Smooth muscle cell (in vitro differentiated cells): ENCODE measurements around the gene ACSBG1. TPM values are rescaled to one million over a fixed set of nuclear protein-coding genes. Genes with fewer than 3 reads are reported as not detected.

Experiments used
- DNase-seq: peaks from one replicate; lab custom pipeline; 2025; ENCODE audit not compliant: unreplicated experiment; lab: John Stamatoyannopoulos, UW
- H2AFZ ChIP-seq: fragments of 200-600 bp; sonication (generic); 2 replicates; pipeline ENCODE4 v1.6.0; 2016; ENCODE audit warnings: antibody characterized with exemption, low read depth, mild to moderate bottlenecking
- H3F3A ChIP-seq: fragments of 200-600 bp; sonication (generic); 2 replicates; pipeline ENCODE4 v1.6.0; 2017; ENCODE audit warnings: antibody characterized with exemption, low read depth
- H3K27ac ChIP-seq: fragments of 200-600 bp; sonication (generic); 2 replicates; pipeline ENCODE4 v1.5.1; 2016; ENCODE audit warnings: low read depth, mild to moderate bottlenecking
- H3K27me3 ChIP-seq: fragments of 200-600 bp; sonication (generic); 2 replicates; pipeline ENCODE4 v1.6.1; 2016; ENCODE audit warnings: low read depth, mild to moderate bottlenecking
- H3K36me3 ChIP-seq: fragments of 200-600 bp; sonication (generic); 2 replicates; pipeline ENCODE4 v1.5.1; 2016; ENCODE audit warnings: low read depth
- H3K4me1 ChIP-seq: fragments of 200-600 bp; sonication (generic); 2 replicates; pipeline ENCODE4 v1.5.1; 2016; ENCODE audit warnings: low read depth
- H3K4me2 ChIP-seq: fragments of 200-600 bp; sonication (generic); 2 replicates; pipeline ENCODE4 v1.6.0; 2016; ENCODE audit warnings: mild to moderate bottlenecking
- H3K4me3 ChIP-seq: fragments of 200-600 bp; sonication (generic); 2 replicates; pipeline ENCODE4 v1.5.1; 2016; ENCODE audit warnings: mild to moderate bottlenecking
- H3K79me2 ChIP-seq: fragments of 200-600 bp; sonication (generic); 2 replicates; pipeline ENCODE4 v1.6.0; 2016; ENCODE audit warnings: low read depth, mild to moderate bottlenecking
- H3K9ac ChIP-seq: fragments of 200-600 bp; sonication (generic); 2 replicates; pipeline ENCODE4 v1.6.0; 2016; ENCODE audit warnings: low read depth
- H3K9me3 ChIP-seq: fragments of 200-600 bp; sonication (generic); replicated peaks from 2 replicates; pipeline ENCODE4 v1.5.1; 2016; ENCODE audit warnings: low read depth
- H4K20me1 ChIP-seq: fragments of 200-600 bp; sonication (generic); 2 replicates; pipeline ENCODE4 v1.6.0; 2016; ENCODE audit warnings: low read depth
- CTCF ChIP-seq: fragments of 200-600 bp; sonication (generic); IDR thresholded peaks from 2 replicates; pipeline ENCODE4 v1.5.1; 2017; ENCODE audit warnings: borderline replicate concordance, mild to moderate bottlenecking, antibody characterized with exemption; ENCODE audit not compliant: insufficient read depth, poor library complexity, severe bottlenecking
- whole genome bisulfite sequencing: methylation state at CpG from one replicate; pipeline ENCODE4 v1.1.7; 2016; ENCODE audit warnings: low lambda C conversion rate; 5-methylcytosine and 5-hydroxymethylcytosine counted together
- polyA plus RNA-seq: library from polyadenylated mRNA; unstranded; fragments of >200 nt; fragmentation: Nextera tagmentation; extraction: Ambion mirVana; gene quantifications from 2 replicates; pipeline ENCODE4 v1.2.1, GENCODE V29; 2016
- total RNA-seq: library from RNA; depleted of rRNA; stranded (reverse); fragments of >200 nt; gene quantifications from 2 replicates; pipeline ENCODE4 v1.2.3, GENCODE V29; 2014

The ACSBG1 gene
- total and polyA plus RNA-seq, 2 experiments from 2014 or later: under 0.01 to 0.22 TPM

GRCh38 chr15:78232951-78233350 lies 1.4 kb downstream of the ACSBG1 start:
- no peak for TF ChIP-seq CTCF
- no peak overlapping the region for H3K9ac ChIP-seq
- peaks cover 5% of the 10 kb centered on the region for H3K4me1 ChIP-seq
- no peak overlapping the region for H3K4me3 ChIP-seq
- H3K27me3 ChIP-seq: no peaks in the 10 kb centered on the region
- 94% methylated on average over 5 of the region's 5 CpGs for WGBS
- no peak for DNase-seq
- H4K20me1 ChIP-seq: no peaks in the 10 kb centered on the region
- no peaks in the 10 kb centered on the region for H3K79me2 ChIP-seq
- H3K36me3 ChIP-seq: no peaks in the 10 kb centered on the region
- no peaks in the 10 kb centered on the region for H3K9me3 ChIP-seq
- H3F3A ChIP-seq: no peaks in the 10 kb centered on the region
- no peak overlapping the region for H3K27ac ChIP-seq
- no peak overlapping the region for H2AFZ ChIP-seq
- H3K4me2 ChIP-seq: no peak overlapping the region

- no peak overlapping the region for H3K4me3 ChIP-seq
- H3K36me3 ChIP-seq: no peaks in the 10 kb centered on the region
- 92% methylated on average over 17 of the region's 17 CpGs for WGBS
- H4K20me1 ChIP-seq: no peaks in the 10 kb centered on the region
- H3F3A ChIP-seq: no peaks in the 10 kb centered on the region
- no peaks in the 10 kb centered on the region for H3K79me2 ChIP-seq
- no peaks in the 10 kb centered on the region for H3K27me3 ChIP-seq
- no peak overlapping the region for H3K27ac ChIP-seq
- no peak overlapping the region for H2AFZ ChIP-seq
- no peak for DNase-seq
- no peak overlapping the region for H3K4me2 ChIP-seq
- TF ChIP-seq CTCF: no peak
- no peaks in the 10 kb centered on the region for H3K9me3 ChIP-seq
- H3K4me1 ChIP-seq: peaks cover 2% of the 10 kb centered on the region
- no peak overlapping the region for H3K9ac ChIP-seq
Observed at GRCh38 chr15:78229431-78230406, 4.6 kb downstream of the ACSBG1 start.

- WGBS: 95% methylated on average over 8 of the region's 8 CpGs
- H3K9me3 ChIP-seq: no peaks in the 10 kb centered on the region
- H4K20me1 ChIP-seq: no peaks in the 10 kb centered on the region
- H3K79me2 ChIP-seq: no peaks in the 10 kb centered on the region
- H3K4me1 ChIP-seq: no peaks in the 10 kb centered on the region
- H3K36me3 ChIP-seq: no peaks in the 10 kb centered on the region
- no peak overlapping the region for H3K27ac ChIP-seq
- H3K4me3 ChIP-seq: no peak overlapping the region
- H2AFZ ChIP-seq: no peak overlapping the region
- no peak for DNase-seq
- H3K4me2 ChIP-seq: no peak overlapping the region
- no peak for TF ChIP-seq CTCF
- H3K27me3 ChIP-seq: no peaks in the 10 kb centered on the region
- no peak overlapping the region for H3K9ac ChIP-seq
- H3F3A ChIP-seq: no peaks in the 10 kb centered on the region
Observed at GRCh38 chr15:78228356-78228996, 5.9 kb downstream of the ACSBG1 start.
